PC-3 (cell line): Measurements from ENCODE around the gene SOX18. TPM values are rescaled to one million over a fixed set of nuclear protein-coding genes. Genes with fewer than 3 reads are reported as not detected.

Experiments
- ATAC-seq: fragments of 200-7000 bp; cut with Tn5 transposase; 2 replicates; pipeline ENCODE4 v1.9.1; 2020; ENCODE audit warnings: mild to moderate bottlenecking, moderate library complexity
- BruUV-seq: library from RNA; stranded (reverse); fragments of 400-500 nt; replicated peaks from 2 replicates; lab custom pipeline; 2021; lab: Mats Ljungman, UMichigan
- CTCF ChIA-PET: fragments of 300-600 bp; sonication (Branson Sonifier 250); formaldehyde crosslinking; loops from one replicate; lab custom pipeline; 2022; ENCODE audit warnings: antibody characterized with exemption; lab: Charles Lee
- POLR2A ChIA-PET: fragments of 300-600 bp; sonication (Branson Sonifier 250); formaldehyde crosslinking; loops from one replicate; lab custom pipeline; 2022; ENCODE audit warnings: antibody characterized with exemption; ENCODE audit not compliant: unreplicated experiment; lab: Charles Lee
- DNase-seq: peaks from one replicate; pipeline ENCODE4 v3.0.0-alpha.2; 2015
- H2AFZ ChIP-seq: fragments of 300-600 bp; sonication (generic); 2 replicates; pipeline ENCODE4 v1.6.0; 2016; ENCODE audit warnings: antibody characterized with exemption, low read length
- H3F3A ChIP-seq: fragments of 300-600 bp; sonication (generic); one replicate; pipeline ENCODE4 v1.6.0; 2017; ENCODE audit warnings: antibody characterized with exemption, low read length, control low read depth, mild to moderate bottlenecking; ENCODE audit not compliant: unreplicated experiment
- H3K27ac ChIP-seq: fragments of 300-600 bp; sonication (generic); 2 replicates; pipeline ENCODE4 v1.5.1; 2016; ENCODE audit warnings: mild to moderate bottlenecking, low read length
- H3K27me3 ChIP-seq: fragments of 300-600 bp; sonication (generic); 2 replicates; pipeline ENCODE4 v1.6.1; 2016; ENCODE audit warnings: low read length, mixed read lengths
- H3K36me3 ChIP-seq: fragments of 300-600 bp; sonication (generic); 2 replicates; pipeline ENCODE4 v1.6.1; 2016; ENCODE audit warnings: low read depth, mixed run types, low read length, mixed read lengths
- H3K4me1 ChIP-seq: fragments of 300-600 bp; sonication (generic); 2 replicates; pipeline ENCODE4 v1.5.1; 2016; ENCODE audit warnings: low read length; ENCODE audit not compliant: insufficient read depth
- H3K4me2 ChIP-seq: fragments of 300-600 bp; sonication (generic); 2 replicates; pipeline ENCODE4 v1.6.0; 2016; ENCODE audit warnings: low read length
- H3K4me3 ChIP-seq: fragments of 300-600 bp; sonication (generic); 2 replicates; pipeline ENCODE4 v1.5.1; 2016; ENCODE audit warnings: mild to moderate bottlenecking, low read length, mixed read lengths
- H3K79me2 ChIP-seq: fragments of 300-600 bp; sonication (generic); 2 replicates; pipeline ENCODE4 v1.6.1; 2017; ENCODE audit warnings: low read length, mixed read lengths
- H3K9ac ChIP-seq: fragments of 300-600 bp; sonication (generic); 2 replicates; pipeline ENCODE4 v1.6.0; 2016; ENCODE audit warnings: mild to moderate bottlenecking, low read length
- H3K9me2 ChIP-seq: fragments of 300-600 bp; sonication (generic); replicated peaks from 2 replicates; pipeline ENCODE4 v1.6.1; 2016; ENCODE audit warnings: mixed run types, low read length, mixed read lengths
- H3K9me3 ChIP-seq: fragments of 300-600 bp; sonication (generic); 2 replicates; pipeline ENCODE4 v1.6.1; 2016; ENCODE audit warnings: low read length, mixed read lengths
- H4K20me1 ChIP-seq: fragments of 300-600 bp; sonication (generic); 2 replicates; pipeline ENCODE4 v1.6.1; 2016; ENCODE audit warnings: low read length, mixed read lengths
- EZH2 ChIP-seq: fragments of 300-600 bp; sonication (generic); IDR thresholded peaks from one replicate; pipeline ENCODE4 v1.6.1; 2017; ENCODE audit warnings: antibody characterized with exemption, mild to moderate bottlenecking, low read length; ENCODE audit not compliant: unreplicated experiment
- EZH2phosphoT487 ChIP-seq: fragments of 300-600 bp; sonication (generic); IDR thresholded peaks from 2 replicates; pipeline ENCODE4 v1.6.1; 2018; ENCODE audit warnings: mild to moderate bottlenecking, antibody characterized with exemption, low read length, borderline replicate concordance
- intact Hi-C: fragments of 100-400 bp; cut with micrococcal nuclease; formaldehyde crosslinking; loops from 2 replicates; pipeline ENCODE4 v1.9.0; 2023
- total RNA-seq: library from RNA; depleted of rRNA; stranded (reverse); fragments of >200 nt; gene quantifications from 2 replicates; pipeline ENCODE4 v1.2.3, GENCODE V29; 2014
- TF ChIP-seq, protein P1 (sequence below): fragments of 300-600 bp; sonication (generic); conservative IDR thresholded peaks from 2 replicates; pipeline ENCODE4 v1.5.1; 2017; ENCODE audit warnings: antibody characterized with exemption, low read depth, mild to moderate bottlenecking, low read length

SOX18 gene
- total RNA-seq, 1 experiment from 2014 or later: 1.5 TPM

DNA sequence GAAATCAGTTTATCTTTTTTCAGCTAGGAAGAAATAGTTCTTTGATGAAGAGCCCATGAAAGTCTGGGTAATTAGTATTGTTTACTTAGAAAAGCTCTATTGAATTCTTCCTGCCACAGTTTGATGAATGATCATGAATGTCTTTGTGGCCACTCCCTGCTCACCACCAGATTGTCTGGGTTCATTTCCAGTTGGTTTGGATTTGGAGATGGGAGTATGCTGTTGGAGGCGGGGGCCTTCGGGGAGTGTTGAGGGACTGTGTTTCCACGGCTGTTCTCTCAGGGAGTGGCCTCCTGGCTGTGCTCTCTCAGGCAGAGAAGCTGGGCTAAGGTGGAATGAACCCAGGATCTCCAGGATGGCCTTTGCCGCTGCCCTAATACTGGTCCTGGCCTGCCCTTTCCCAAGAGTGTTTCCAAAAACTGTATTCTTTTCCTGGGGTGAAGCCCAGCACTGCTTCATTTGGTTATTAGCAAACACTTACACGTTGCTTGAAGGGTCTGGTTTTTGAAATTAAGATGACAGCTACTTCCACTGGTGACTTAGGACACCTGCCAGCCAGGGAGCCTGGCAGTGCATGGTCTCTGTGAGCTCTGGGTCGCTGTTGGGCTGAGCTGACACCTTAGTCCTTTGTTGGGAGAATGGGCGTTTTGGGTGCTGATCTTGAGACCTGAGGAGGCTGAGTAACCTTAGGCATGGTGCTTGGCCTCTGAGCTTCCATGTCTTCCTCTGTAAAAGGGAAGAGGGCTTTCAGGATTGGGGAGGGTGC lies 45.3 kb downstream of the SOX18 start:
- H3K9me2 ChIP-seq: no peaks in the 10 kb centered on the region
- no peaks in the 10 kb centered on the region for H3K27me3 ChIP-seq
- ChIA-PET POLR2A (no interaction called here), CTCF (no interaction called here)
- TF ChIP-seq EZH2phosphoT487: no peak
- no peak for TF ChIP-seq EZH2
- TF ChIP-seq, protein P1, sequence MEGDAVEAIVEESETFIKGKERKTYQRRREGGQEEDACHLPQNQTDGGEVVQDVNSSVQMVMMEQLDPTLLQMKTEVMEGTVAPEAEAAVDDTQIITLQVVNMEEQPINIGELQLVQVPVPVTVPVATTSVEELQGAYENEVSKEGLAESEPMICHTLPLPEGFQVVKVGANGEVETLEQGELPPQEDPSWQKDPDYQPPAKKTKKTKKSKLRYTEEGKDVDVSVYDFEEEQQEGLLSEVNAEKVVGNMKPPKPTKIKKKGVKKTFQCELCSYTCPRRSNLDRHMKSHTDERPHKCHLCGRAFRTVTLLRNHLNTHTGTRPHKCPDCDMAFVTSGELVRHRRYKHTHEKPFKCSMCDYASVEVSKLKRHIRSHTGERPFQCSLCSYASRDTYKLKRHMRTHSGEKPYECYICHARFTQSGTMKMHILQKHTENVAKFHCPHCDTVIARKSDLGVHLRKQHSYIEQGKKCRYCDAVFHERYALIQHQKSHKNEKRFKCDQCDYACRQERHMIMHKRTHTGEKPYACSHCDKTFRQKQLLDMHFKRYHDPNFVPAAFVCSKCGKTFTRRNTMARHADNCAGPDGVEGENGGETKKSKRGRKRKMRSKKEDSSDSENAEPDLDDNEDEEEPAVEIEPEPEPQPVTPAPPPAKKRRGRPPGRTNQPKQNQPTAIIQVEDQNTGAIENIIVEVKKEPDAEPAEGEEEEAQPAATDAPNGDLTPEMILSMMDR: no peak
- no peak overlapping the region for H3K9ac ChIP-seq
- H3K36me3 ChIP-seq: peaks cover 69% of the 10 kb centered on the region
- DNase-seq (no peak), ATAC-seq (no peak)
- H3K27ac ChIP-seq: no peak overlapping the region
- H3K79me2 ChIP-seq: 0 out of 2 replicates have a peak, but pooled peaks cover 14% of the 10 kb centered on the region
- no peaks in the 10 kb centered on the region for H4K20me1 ChIP-seq
- no peaks in the 10 kb centered on the region for H3K9me3 ChIP-seq
- intact Hi-C loops: no loop called here
- H3F3A ChIP-seq: no peaks in the 10 kb centered on the region
- H3K4me3 ChIP-seq: no peak overlapping the region
- no peak overlapping the region for H2AFZ ChIP-seq
- no peak overlapping the region for H3K4me2 ChIP-seq
- no peaks in the 10 kb centered on the region for H3K4me1 ChIP-seq
- BruUV-seq: no TSS peak

DNA sequence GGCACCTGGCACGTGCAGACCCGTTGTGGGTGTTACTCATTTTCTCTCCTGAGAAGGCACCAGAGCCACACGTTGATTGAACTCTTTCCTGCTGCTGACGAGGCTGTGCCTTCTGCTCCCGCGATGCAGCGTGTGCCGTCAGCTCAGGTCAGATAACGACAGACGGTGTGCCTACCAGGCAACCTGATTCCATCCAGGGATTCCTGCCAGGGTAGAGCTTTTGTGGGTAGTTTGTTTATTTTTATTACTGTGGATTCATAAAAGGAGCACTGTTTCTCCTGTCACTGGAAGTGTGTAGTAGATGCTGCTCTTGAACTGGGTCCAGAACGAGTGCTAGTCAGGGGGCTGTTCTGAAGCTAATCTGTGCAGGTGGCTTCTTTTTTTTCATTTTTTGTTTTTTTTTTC lies 47.8 kb downstream of the SOX18 start:
- Histone ChIP-seq H3K4me2 (no peak overlapping the region), H3K27ac (no peak overlapping the region), H3K79me2 (0 out of 2 replicates have a peak, but pooled peaks cover 5% of the 10 kb centered on the region), H3K4me3 (no peak overlapping the region), H3K9me2 (no peaks in the 10 kb centered on the region), H3K27me3 (no peaks in the 10 kb centered on the region), H3K4me1 (no peaks in the 10 kb centered on the region), H3K36me3 (peaks cover 62% of the 10 kb centered on the region), H2AFZ (no peak overlapping the region), H3K9ac (no peak overlapping the region), H3F3A (no peaks in the 10 kb centered on the region), H4K20me1 (no peaks in the 10 kb centered on the region), H3K9me3 (no peaks in the 10 kb centered on the region)
- ChIA-PET POLR2A (interaction anchor here (0.6 kb wide), 1 partner anchor 21 kb away, joined by 3 read pairs; the partner anchor contains the start of gene PRPF6), CTCF (interaction anchor here (1.1 kb wide), 1 partner anchor 37 kb away, joined by 3 read pairs; no protein-coding TSS in a partner anchor)
- TF ChIP-seq EZH2phosphoT487: no peak
- TF ChIP-seq, protein P1: no peak
- no peak for TF ChIP-seq EZH2
- peak; percentile 78 for ATAC-seq
- BruUV-seq: no TSS peak
- intact Hi-C loops: no loop called here
- DNase-seq: no peak

GRCh38 chr20:64000906-64001305 lies 48.5 kb downstream of the SOX18 start:
- DNase-seq (no peak), ATAC-seq (no peak)
- Histone ChIP-seq H3K27me3 (no peaks in the 10 kb centered on the region), H3K9me2 (no peaks in the 10 kb centered on the region), H3K4me2 (no peak overlapping the region), H3K4me3 (no peak overlapping the region), H3K9me3 (no peaks in the 10 kb centered on the region), H3K4me1 (no peaks in the 10 kb centered on the region), H3F3A (no peaks in the 10 kb centered on the region), H4K20me1 (no peaks in the 10 kb centered on the region), H3K79me2 (0 out of 2 replicates have a peak, but pooled peaks cover 5% of the 10 kb centered on the region), H3K27ac (no peak overlapping the region), H3K36me3 (peaks cover 63% of the 10 kb centered on the region), H3K9ac (no peak overlapping the region), H2AFZ (no peak overlapping the region)
- intact Hi-C loops: no loop called here
- ChIA-PET CTCF (interaction anchor here (1.1 kb wide), 1 partner anchor 38 kb away, joined by 3 read pairs; no protein-coding TSS in a partner anchor), POLR2A (no interaction called here)
- BruUV-seq: no TSS peak
- TF ChIP-seq EZH2: no peak
- TF ChIP-seq, protein P1: no peak
- no peak for TF ChIP-seq EZH2phosphoT487
